ENCODE data around the gene MOB3A.

The MOB3A gene

DNA sequence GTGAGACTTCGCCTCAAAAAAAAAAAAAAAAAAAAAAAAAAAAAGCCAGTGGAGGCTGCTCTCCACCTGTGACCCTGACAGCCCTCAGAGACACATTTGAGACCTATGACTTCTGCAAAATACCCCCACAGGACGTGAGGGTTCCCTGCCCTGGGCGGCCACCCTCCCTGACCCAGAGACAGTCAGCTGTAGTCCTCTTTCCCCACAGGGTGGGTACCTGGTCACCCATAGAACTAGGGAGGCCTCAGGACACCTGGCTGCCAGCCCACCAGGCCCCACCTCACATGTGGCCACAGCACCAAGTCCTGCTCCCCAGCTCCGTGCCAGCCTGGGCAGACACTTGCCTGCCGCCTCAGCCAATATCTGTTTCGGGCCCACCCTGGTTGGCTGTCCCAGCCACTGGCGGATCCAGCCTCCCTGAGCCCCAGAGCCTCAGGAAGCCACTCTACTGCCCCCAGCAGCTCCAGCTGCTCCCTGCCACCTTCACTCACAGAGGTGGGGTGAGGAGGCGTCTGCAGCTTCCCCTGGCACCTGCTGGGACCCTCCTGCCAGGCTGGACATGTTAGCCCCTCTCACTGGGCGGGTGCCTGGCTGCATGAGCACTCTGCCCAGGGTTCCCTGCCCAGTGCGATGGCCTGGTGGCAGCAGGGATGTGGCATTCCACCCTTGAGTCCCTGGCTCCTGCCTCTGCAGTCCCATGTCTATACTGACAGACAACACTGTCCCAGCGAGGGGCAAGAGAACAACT lies 52.0 kb downstream of the MOB3A start:
- DNase-seq (ENCODE audit: low read depth) = peak; percentile 24
- TF ChIP-seq, protein P1, sequence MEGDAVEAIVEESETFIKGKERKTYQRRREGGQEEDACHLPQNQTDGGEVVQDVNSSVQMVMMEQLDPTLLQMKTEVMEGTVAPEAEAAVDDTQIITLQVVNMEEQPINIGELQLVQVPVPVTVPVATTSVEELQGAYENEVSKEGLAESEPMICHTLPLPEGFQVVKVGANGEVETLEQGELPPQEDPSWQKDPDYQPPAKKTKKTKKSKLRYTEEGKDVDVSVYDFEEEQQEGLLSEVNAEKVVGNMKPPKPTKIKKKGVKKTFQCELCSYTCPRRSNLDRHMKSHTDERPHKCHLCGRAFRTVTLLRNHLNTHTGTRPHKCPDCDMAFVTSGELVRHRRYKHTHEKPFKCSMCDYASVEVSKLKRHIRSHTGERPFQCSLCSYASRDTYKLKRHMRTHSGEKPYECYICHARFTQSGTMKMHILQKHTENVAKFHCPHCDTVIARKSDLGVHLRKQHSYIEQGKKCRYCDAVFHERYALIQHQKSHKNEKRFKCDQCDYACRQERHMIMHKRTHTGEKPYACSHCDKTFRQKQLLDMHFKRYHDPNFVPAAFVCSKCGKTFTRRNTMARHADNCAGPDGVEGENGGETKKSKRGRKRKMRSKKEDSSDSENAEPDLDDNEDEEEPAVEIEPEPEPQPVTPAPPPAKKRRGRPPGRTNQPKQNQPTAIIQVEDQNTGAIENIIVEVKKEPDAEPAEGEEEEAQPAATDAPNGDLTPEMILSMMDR (IDR thresholded peaks at IDR 0.05; ENCODE audit: insufficient read depth, low read depth, low read length, missing control alignments) = no peak
- H3K4me3 ChIP-seq (ENCODE audit: low read depth, low read length) = peak overlapping the region; percentile 16; the same call in 1 of the 2 replicates

DNA sequence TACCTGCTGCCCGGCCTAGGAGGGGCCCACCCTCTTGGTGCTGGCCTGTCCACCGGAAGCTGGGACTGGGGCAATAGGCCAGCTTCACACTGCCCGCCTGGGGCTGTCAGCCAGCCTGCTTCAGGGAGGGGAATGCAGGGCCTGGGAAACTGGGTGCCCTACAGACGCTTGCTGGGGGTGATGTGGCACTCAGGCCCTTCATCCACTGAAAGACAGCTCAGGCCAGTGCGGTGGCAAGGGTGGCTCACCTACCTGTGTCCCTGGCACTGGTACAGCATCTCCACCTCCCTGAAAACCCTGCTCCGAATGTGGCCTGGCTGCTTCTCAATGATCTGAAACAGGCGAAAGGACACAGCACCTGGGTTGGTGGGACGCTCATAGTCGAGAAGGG lies 52.9 kb downstream of the MOB3A start:
- H3K4me3 ChIP-seq (ENCODE audit: low read depth, low read length) = peak overlapping the region; percentile 0; the same call in 1 of the 2 replicates

GRCh38 chr19:2042485-2043250 lies 53.5 kb downstream of the MOB3A start:
- DNase-seq (ENCODE audit: low read depth) = peak; percentile 37
- peak overlapping the region; percentile 45 for H3K4me3 ChIP-seq (ENCODE audit: low read depth, low read length)
- TF ChIP-seq, protein P1 (IDR thresholded peaks at IDR 0.05; ENCODE audit: insufficient read depth, low read depth, low read length, missing control alignments) = no peak

More for the DNA sequence above, 52.9 kb downstream of the MOB3A start:
- peak; percentile 21 for DNase-seq (ENCODE audit: low read depth)
- TF ChIP-seq, protein P1 (IDR thresholded peaks at IDR 0.05; ENCODE audit: insufficient read depth, low read depth, low read length, missing control alignments) = no peak

DNA sequence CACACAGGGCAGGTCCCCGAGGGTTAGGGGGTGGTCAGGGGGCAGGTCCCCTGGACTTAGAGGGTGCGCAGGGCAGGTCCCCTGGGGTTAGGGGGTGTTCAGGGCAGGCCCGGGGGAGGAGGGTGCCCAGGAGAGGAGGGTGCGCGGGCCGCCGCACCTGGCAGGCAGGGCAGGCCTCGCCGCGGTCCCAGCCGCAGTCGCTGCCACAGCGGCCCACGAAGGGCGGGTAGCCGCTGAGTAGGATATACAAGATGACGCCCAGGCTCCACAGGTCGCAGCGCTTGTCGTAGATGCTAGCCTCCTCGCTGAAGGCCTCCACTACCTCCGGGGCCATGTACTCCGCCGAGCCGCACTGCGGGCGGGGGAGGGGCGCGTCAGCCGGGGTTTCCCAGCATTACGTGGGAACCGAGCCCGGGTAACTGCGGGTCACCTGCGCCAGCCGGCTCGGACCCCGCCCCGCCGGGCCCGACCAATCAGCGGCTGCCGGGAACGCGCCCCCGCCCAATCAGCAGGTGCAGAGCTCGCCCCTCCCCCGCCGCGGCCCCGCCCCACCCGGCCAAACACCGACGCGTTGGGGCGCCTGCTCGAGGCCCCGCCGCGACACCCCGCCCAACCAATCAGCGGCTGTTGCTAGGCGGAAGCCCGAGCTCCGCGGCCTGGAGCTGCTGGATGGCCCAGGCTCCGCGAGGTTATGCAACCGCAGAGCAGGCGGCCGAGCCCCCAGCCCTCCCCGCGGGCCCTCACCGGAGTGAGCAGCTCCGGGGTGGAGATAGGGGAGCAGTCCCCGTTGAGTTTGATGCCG lies 54.2 kb downstream of the MOB3A start:
- TF ChIP-seq, protein P1 (IDR thresholded peaks at IDR 0.05; ENCODE audit: insufficient read depth, low read depth, low read length, missing control alignments) = no peak
- H3K4me3 ChIP-seq (ENCODE audit: low read depth, low read length) = peak overlapping the region; percentile 45
- peak; percentile 99 for DNase-seq (ENCODE audit: low read depth)

GRCh38 chr19:2041433-2041682 lies 54.8 kb downstream of the MOB3A start:
- DNase-seq (ENCODE audit: low read depth) = no peak
- TF ChIP-seq, protein P1 (IDR thresholded peaks at IDR 0.05; ENCODE audit: insufficient read depth, low read depth, low read length, missing control alignments) = no peak
- H3K4me3 ChIP-seq (ENCODE audit: low read depth, low read length) = peak overlapping the region; percentile 42

GRCh38 chr19:2040647-2041432 lies 55.3 kb downstream of the MOB3A start:
- TF ChIP-seq, protein P1 (IDR thresholded peaks at IDR 0.05; ENCODE audit: insufficient read depth, low read depth, low read length, missing control alignments) = no peak
- H3K4me3 ChIP-seq (ENCODE audit: low read depth, low read length) = peak overlapping the region; percentile 42
- peak; percentile 19 for DNase-seq (ENCODE audit: low read depth)

All from GM12865 (cell line).